Ishikawa (cell line): Measurements from ENCODE around the gene FHIT.

Source experiments
- CEBPB ChIP-seq: IDR thresholded peaks from 2 replicates; pipeline ENCODE4 v1.6.1; 2012
- CREB1 ChIP-seq: IDR thresholded peaks from 2 replicates; pipeline ENCODE4 v1.6.1; 2012; ENCODE audit warnings: low read depth
- EGR1 ChIP-seq: IDR thresholded peaks from 2 replicates; pipeline ENCODE4 v1.6.1; 2012
- EP300 ChIP-seq: IDR thresholded peaks from 2 replicates; pipeline ENCODE4 v1.6.1; 2012; ENCODE audit warnings: borderline replicate concordance
- MAX ChIP-seq: IDR thresholded peaks from 2 replicates; pipeline ENCODE4 v1.6.1; 2012
- NFIC ChIP-seq: IDR thresholded peaks from 2 replicates; pipeline ENCODE4 v1.6.1; 2012
- RAD21 ChIP-seq: IDR thresholded peaks from 2 replicates; pipeline ENCODE4 v1.6.1; 2012; ENCODE audit warnings: low read depth
- REST ChIP-seq: IDR thresholded peaks from 2 replicates; pipeline ENCODE4 v1.6.1; 2012; ENCODE audit warnings: low read depth, mild to moderate bottlenecking
- TAF1 ChIP-seq: IDR thresholded peaks from 2 replicates; pipeline ENCODE4 v1.6.1; 2012; ENCODE audit warnings: low read depth, mild to moderate bottlenecking
- TCF12 ChIP-seq: IDR thresholded peaks from 2 replicates; pipeline ENCODE4 v1.6.1; 2012; ENCODE audit warnings: low read depth
- USF1 ChIP-seq: IDR thresholded peaks from 2 replicates; pipeline ENCODE4 v1.6.1; 2012
- YY1 ChIP-seq: IDR thresholded peaks from 2 replicates; pipeline ENCODE4 v1.6.1; 2012; ENCODE audit warnings: low read depth
- ZBTB7A ChIP-seq: IDR thresholded peaks from 2 replicates; pipeline ENCODE4 v1.6.1; 2012; ENCODE audit warnings: low read depth

GRCh38 chr3:60841355-60841754, 409.9 kb downstream of the FHIT start:
- TF ChIP-seq RAD21 (no peak), EP300 (no peak), CEBPB (no peak), REST (no peak), CREB1 (no peak), TAF1 (no peak), ZBTB7A (no peak), YY1 (no peak), TCF12 (no peak), EGR1 (no peak), MAX (no peak), NFIC (no peak), USF1 (no peak)
